Peyer's patch (tissue), 4 donors: ENCODE results near the gene UNKL.

ENCODE experiments used
- POLR2A ChIP-seq, 2 donors: fragments of 450-650 bp; IDR thresholded peaks; one replicate each; pipeline ENCODE4 v1.5.1; 2017; ENCODE audit warnings: antibody characterized with exemption in 2 of 2, mild to moderate bottlenecking in 2 of 2, moderate library complexity in 2 of 2
- TF ChIP-seq, protein P1 (sequence below), 6 experiments: fragments of 450-650 bp in 4 of 6; fragments of 200-600 bp in 2 of 6; sonication (generic) in 1 of 6; IDR thresholded peaks; one replicate each; pipeline ENCODE4 v1.5.1; 2017 to 2019; ENCODE audit warnings: antibody characterized with exemption in 6 of 6, mild to moderate bottlenecking in 3 of 6, moderate library complexity in 1 of 6

DNA sequence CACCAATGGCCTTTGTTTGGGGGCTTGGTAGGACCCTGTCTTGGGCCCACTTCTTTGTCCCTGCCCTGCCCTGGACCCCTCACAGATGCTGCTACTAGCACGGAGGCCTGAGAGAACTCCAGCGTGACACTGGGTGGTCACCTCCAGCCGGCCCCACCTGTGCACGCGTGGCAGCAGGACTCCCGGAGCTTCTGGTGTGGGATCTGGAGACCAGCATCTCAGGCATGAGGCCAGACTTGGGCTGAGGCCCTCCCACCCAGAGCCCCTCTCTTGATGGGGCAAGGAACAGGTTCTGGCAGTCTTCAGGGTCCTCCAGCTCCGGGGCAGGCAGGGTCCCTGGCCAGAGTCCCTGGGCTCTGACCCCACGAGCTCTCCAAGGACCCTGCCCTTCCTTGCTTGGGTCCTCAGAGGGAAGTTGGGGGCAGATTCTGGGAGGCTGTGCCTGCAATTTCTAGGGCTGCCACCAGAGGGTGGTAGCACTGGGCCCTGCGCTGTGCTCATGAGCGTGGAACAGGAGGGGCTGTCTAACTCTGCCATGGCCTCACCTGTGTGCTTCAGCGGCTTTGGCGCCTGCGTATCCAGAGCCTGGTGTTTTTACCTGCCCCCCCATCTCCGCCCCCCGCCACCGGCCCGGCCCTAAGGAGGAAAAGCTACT is 84.1 kb downstream of the UNKL start:
- TF ChIP-seq, protein P1, sequence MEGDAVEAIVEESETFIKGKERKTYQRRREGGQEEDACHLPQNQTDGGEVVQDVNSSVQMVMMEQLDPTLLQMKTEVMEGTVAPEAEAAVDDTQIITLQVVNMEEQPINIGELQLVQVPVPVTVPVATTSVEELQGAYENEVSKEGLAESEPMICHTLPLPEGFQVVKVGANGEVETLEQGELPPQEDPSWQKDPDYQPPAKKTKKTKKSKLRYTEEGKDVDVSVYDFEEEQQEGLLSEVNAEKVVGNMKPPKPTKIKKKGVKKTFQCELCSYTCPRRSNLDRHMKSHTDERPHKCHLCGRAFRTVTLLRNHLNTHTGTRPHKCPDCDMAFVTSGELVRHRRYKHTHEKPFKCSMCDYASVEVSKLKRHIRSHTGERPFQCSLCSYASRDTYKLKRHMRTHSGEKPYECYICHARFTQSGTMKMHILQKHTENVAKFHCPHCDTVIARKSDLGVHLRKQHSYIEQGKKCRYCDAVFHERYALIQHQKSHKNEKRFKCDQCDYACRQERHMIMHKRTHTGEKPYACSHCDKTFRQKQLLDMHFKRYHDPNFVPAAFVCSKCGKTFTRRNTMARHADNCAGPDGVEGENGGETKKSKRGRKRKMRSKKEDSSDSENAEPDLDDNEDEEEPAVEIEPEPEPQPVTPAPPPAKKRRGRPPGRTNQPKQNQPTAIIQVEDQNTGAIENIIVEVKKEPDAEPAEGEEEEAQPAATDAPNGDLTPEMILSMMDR (IDR thresholded peaks at IDR 0.05), result peak in 5 of 6 experiments; percentile 35 to 55 (median 42)
- no peak for TF ChIP-seq POLR2A (IDR thresholded peaks at IDR 0.05)
